ENCODE measurements around the gene GJB6. TPM values are rescaled to one million over a fixed set of nuclear protein-coding genes. Genes with fewer than 3 reads are reported as not detected.

Gene GJB6
- total RNA-seq, 2 experiments from 2014 or later, result 19.8 to 26.0 TPM

DNA sequence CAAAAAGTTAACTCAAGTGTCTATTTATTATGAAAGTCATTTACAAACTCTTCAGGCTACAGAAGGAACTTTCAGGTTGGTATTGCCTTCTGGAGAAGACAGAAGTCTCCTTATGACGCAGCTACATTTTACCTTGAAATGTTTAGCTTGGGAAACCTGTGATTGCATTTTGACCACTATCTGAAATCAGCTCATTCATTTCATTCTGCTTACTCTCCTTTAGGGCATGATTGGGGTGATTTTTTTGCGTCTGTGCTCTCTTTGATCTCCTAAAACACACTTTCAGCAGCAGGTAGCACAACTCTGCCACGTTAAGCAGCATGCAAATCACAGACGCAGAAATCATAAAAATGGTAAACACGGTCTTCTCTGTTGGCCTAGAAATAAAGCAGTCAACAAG is 9.6 kb downstream of the GJB6 start:
- POLR2A ChIA-PET, result no interaction called here
- DNase-seq, result no peak
- H3K27me3 Mint-ChIP-seq, result no peaks in the 10 kb centered on the region
- no peak overlapping the region for H3K4me3 Mint-ChIP-seq
- intact Hi-C loops (cut with DNase I, micrococcal nuclease), result no loop called here
- no peaks in the 10 kb centered on the region for H3K36me3 ChIP-seq (ENCODE audit: insufficient read depth, low read length)
- H3K9me3 Mint-ChIP-seq, result no peaks in the 10 kb centered on the region
- H3K27ac ChIP-seq (ENCODE audit: low read depth in 1 of 2, low read length in 2 of 2), result no peak overlapping the region
- H3K4me1 Mint-ChIP-seq (ENCODE audit: low read depth), result peaks cover 14% of the 10 kb centered on the region
- peaks cover 3% of the 10 kb centered on the region for H3K4me1 ChIP-seq (ENCODE audit: insufficient read depth, low read length)
- H3K36me3 Mint-ChIP-seq (ENCODE audit: low read depth), result no peaks in the 10 kb centered on the region
- no peak overlapping the region for H3K27ac Mint-ChIP-seq
- ATAC-seq (ENCODE audit: poor library complexity), result no peak
- H3K27me3 ChIP-seq (ENCODE audit: control insufficient read depth in 1 of 2, insufficient read depth in 2 of 2, low read length in 2 of 2), result no peaks in the 10 kb centered on the region
- CTCF ChIA-PET, result no interaction called here
- H3K4me3 ChIP-seq (ENCODE audit: low read length), result no peak overlapping the region
- no peaks in the 10 kb centered on the region for H3K9me3 ChIP-seq (ENCODE audit: control insufficient read depth in 1 of 2, insufficient read depth in 1 of 2, low read length in 2 of 2)
- TF ChIP-seq, protein P1, sequence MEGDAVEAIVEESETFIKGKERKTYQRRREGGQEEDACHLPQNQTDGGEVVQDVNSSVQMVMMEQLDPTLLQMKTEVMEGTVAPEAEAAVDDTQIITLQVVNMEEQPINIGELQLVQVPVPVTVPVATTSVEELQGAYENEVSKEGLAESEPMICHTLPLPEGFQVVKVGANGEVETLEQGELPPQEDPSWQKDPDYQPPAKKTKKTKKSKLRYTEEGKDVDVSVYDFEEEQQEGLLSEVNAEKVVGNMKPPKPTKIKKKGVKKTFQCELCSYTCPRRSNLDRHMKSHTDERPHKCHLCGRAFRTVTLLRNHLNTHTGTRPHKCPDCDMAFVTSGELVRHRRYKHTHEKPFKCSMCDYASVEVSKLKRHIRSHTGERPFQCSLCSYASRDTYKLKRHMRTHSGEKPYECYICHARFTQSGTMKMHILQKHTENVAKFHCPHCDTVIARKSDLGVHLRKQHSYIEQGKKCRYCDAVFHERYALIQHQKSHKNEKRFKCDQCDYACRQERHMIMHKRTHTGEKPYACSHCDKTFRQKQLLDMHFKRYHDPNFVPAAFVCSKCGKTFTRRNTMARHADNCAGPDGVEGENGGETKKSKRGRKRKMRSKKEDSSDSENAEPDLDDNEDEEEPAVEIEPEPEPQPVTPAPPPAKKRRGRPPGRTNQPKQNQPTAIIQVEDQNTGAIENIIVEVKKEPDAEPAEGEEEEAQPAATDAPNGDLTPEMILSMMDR (IDR thresholded peaks at IDR 0.05), result no peak

DNA sequence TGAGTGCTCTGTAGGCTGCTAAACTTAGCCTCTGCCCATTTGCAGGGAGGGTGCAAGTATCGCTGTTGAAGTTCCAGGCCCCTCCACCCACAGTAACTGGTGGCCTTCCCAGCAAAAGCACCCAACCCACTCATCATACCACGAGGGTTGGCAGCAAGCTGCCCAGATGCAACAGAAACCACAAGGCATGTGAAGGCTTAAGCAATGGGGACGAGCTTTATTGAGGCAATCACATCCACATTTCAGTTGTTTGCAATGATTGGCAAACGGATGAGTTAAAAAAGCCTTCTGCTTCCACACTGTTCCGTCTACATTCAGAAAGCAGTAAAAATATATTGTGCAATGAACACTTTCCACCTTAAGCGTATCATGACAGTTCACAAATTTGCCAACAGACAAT is 10.3 kb downstream of the GJB6 start:
- Mint-ChIP-seq H3K4me3 (no peak overlapping the region), H3K4me1 (ENCODE audit: low read depth) (peaks cover 14% of the 10 kb centered on the region), H3K9me3 (no peaks in the 10 kb centered on the region), H3K27me3 (no peaks in the 10 kb centered on the region), H3K27ac (no peak overlapping the region), H3K36me3 (ENCODE audit: low read depth) (no peaks in the 10 kb centered on the region)
- peaks cover 3% of the 10 kb centered on the region for H3K4me1 ChIP-seq (ENCODE audit: insufficient read depth, low read length)
- TF ChIP-seq, protein P1 (IDR thresholded peaks at IDR 0.05), result no peak
- H3K4me3 ChIP-seq (ENCODE audit: low read length), result no peak overlapping the region
- intact Hi-C loops (cut with DNase I, micrococcal nuclease), result no loop called here
- no peaks in the 10 kb centered on the region for H3K9me3 ChIP-seq (ENCODE audit: control insufficient read depth in 1 of 2, insufficient read depth in 1 of 2, low read length in 2 of 2)
- no peaks in the 10 kb centered on the region for H3K27me3 ChIP-seq (ENCODE audit: control insufficient read depth in 1 of 2, insufficient read depth in 2 of 2, low read length in 2 of 2)
- CTCF ChIA-PET, result no interaction called here
- no peak overlapping the region for H3K27ac ChIP-seq (ENCODE audit: low read depth in 1 of 2, low read length in 2 of 2)
- no peaks in the 10 kb centered on the region for H3K36me3 ChIP-seq (ENCODE audit: insufficient read depth, low read length)
- DNase-seq (peak in 2 of 14 experiments; percentile 40 to 56), ATAC-seq (ENCODE audit: poor library complexity) (no peak)
- POLR2A ChIA-PET, result no interaction called here

DNA sequence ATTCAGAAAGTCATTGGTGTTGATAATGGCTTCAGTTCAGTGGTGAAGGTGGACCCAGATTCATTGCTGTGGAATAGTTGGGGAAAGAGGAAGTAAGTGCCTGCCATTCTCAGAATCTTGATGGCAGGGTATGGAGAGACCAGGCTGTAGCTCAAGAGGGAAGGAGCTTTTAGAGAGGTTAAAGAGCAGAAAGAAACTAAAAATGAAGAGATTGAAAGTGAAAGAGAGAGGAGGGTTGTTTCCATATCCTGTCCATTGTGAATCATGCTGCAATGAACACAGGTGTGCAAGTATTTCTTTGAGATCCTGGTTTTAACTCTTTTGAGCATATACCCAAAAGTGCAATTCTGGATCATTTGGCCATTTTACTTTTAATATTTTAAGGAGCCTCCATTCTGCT is 12.5 kb downstream of the GJB6 start:
- Mint-ChIP-seq H3K9me3 (no peaks in the 10 kb centered on the region), H3K4me1 (ENCODE audit: low read depth) (peaks cover 14% of the 10 kb centered on the region), H3K27me3 (no peaks in the 10 kb centered on the region), H3K4me3 (peak overlapping the region; percentile 23), H3K27ac (peak overlapping the region; percentile 16), H3K36me3 (ENCODE audit: low read depth) (no peaks in the 10 kb centered on the region)
- peak; percentile 32 for ATAC-seq (ENCODE audit: poor library complexity)
- Histone ChIP-seq H3K4me1 (ENCODE audit: insufficient read depth, low read length) (peaks cover 3% of the 10 kb centered on the region), H3K36me3 (ENCODE audit: insufficient read depth, low read length) (no peaks in the 10 kb centered on the region), H3K27ac (ENCODE audit: low read depth in 1 of 2, low read length in 2 of 2) (no peak overlapping the region), H3K27me3 (ENCODE audit: control insufficient read depth in 1 of 2, insufficient read depth in 2 of 2, low read length in 2 of 2) (no peaks in the 10 kb centered on the region), H3K4me3 (ENCODE audit: low read length) (no peak overlapping the region), H3K9me3 (ENCODE audit: control insufficient read depth in 1 of 2, insufficient read depth in 1 of 2, low read length in 2 of 2) (no peaks in the 10 kb centered on the region)
- CTCF ChIA-PET, result no interaction called here
- DNase-seq, result peak in 1 of 14 experiments; percentile 22
- intact Hi-C loops (cut with DNase I, micrococcal nuclease), result no loop called here
- TF ChIP-seq, protein P1 (IDR thresholded peaks at IDR 0.05), result no peak
- POLR2A ChIA-PET, result no interaction called here

All from CD4-positive, alpha-beta T cell (primary cell).